Nucleus accumbens (tissue), 56 donors: ENCODE measurements around the gene FAM89A.
"Not testable (repeated sequence)": the region's sequence is repeated elsewhere in the genome, so short reads cannot be mapped to it uniquely, and the experiment has no call there.

ENCODE experiments used
- DNase-seq, 56 donors: peaks; one replicate each; lab custom pipeline; 2025; lab: John Stamatoyannopoulos, UW

The FAM89A gene

DNA sequence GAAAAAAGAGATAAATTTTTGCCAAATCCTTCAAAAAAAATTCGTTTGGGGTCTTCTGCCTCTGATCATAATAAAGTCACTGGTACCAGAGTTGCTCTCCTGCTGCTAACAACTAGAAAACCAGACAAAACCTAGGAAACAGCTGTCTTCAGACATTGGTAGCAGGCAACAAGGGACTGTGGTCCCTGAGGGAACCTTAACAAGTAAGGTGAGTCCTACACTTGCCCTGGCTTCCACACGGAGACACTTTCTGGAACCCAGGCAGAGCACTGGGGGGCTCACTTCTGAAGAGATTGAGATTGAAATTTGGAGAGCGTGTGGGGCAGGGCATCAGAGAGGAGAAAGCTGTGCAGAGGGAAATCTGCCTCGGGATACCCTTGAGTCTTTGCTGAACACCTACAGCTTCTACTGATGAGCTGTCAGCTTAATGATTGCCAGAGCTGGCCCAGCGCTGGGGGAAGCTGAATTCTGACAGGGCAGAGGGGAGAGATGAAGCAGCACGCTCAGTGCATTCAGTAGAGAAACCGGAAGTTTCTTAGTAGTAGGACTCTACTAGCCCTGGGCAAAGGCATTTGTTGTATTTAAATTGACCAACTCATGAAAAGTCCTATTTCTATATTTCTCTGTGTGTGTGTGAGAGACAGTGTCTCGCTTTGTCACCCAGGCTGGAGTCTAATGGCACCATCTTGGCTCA is 18.5 kb upstream of the FAM89A start:
- DNase-seq, result no peak

DNA sequence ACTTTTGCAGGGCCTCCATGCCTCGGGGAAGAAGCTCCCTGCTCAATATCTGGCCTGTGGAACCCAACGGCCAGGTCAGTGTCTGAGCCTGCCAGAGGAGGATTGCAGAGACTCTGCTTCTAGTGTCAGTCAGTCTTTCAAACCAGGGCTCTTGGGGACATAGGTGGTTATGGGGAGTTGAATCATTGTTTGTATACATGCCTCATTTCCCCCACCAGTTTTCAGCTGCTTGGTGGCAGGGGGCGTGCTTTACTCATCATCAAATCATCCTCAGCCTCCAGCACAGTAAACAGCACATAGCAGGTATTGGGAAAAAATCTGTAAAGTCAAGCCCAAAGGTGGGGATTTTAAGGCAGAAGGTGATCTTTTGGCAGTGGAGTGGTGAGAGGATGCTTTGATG is 17.4 kb upstream of the FAM89A start:
- no peak for DNase-seq

DNA sequence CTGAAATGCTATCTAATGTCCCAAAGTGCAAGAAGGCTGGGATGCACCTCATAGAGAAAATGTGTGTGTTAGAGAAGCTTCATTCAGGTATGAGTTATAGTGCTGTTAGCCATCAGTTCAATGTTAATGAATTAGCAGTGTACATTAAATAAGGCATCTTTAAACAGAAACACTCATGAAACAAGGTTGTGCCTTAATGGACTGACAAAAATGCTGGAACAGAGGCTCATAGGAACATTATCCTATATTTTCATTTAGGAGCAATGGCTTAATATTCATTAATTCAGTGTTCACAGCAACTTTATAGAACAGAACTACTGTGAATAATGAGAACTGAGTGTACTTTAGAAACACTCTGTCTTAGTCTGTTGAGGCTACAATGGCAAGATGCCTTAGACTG is 15.2 kb upstream of the FAM89A start:
- DNase-seq, result no peak

DNA sequence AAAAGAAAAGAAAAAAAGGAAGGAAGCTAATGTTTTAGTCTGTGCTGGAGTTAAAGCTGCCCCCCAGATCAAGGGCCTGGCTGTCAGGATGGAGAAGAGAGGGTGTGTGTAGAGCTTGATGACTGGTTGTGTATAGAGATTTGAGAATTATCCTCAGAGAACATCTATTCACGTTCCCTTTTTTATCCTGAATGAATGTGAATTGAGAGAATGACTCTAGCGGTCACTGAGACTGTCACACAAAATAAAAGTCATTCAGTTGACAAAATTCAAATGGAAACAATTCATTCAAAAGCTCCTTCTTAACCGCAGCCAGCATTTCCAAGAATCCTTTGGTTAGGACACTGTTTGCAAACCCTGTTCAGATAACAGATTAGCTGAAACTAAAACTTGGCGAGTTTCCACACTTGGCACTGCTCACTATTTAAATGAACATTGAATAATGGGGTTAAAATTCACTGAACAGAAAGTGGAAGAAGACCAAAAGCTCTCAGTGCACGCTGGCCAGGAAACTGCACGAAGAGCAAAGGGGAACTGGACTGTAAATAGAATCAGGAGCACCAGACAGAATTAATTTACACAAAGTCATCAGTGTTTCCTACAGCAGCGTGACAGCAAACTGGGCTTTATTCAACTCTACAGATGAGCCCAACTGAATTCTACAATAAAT is 13.6 kb upstream of the FAM89A start:
- peak in 23 of 56 donors; percentile 3 to 62 (median 23) for DNase-seq

DNA sequence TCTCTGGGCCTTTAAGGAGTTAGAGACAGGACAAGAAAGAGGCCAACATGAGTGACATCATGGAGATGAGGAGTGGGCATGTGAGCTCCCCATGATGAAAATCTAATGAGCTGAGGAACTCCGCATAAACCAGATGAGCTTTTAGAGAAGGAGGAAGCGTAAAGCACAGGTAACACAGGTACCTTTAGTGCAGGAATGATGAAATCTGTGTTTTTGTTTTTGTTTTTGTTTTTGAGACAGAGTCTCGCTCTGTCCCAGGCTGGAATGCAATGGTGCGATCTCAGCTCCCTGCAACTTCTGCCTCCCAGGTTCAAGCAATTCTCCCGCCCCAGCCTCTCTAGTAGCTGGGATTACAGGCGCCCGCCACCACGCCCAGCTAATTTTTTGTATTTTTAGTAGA is 12.7 kb upstream of the FAM89A start:
- DNase-seq, result no peak

DNA sequence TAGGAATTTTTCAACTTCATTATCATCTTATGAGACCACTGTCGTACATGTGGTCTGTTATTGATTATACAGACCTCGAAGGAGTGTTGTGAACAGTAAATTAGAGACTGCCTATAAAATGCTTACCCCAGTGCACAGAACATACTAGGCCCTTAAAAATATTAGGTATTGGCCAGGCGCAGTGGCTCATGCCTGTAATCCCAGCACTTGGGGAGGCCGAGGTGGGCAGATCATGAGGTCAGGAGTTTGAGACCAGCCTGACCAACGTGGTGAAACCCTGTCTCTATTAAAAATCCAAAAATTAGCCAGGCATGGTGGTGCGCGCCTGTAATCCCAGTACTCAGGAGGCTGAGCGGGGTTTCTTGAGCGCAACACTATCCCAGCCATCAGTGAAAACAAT is 10.9 kb upstream of the FAM89A start:
- not testable (repeated sequence) for DNase-seq

DNA sequence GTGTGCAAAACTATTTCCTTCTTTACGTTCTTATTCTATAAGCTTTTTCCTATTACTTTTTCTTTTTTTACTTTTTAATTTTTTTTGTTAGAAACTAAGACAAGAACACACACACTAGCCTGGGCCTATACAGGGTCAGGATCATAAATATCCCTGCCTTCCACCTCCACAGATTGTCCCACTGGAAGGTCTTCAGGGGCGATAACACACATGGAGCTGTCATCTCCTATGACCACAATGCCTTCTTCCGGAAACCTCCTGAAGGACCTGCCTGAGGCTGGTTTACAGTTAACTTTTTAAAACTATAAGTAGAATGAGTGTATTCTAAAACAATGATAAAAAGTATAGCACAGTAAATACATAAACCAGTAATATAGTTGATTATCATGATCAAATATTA is 10.3 kb upstream of the FAM89A start:
- DNase-seq, result no peak

DNA sequence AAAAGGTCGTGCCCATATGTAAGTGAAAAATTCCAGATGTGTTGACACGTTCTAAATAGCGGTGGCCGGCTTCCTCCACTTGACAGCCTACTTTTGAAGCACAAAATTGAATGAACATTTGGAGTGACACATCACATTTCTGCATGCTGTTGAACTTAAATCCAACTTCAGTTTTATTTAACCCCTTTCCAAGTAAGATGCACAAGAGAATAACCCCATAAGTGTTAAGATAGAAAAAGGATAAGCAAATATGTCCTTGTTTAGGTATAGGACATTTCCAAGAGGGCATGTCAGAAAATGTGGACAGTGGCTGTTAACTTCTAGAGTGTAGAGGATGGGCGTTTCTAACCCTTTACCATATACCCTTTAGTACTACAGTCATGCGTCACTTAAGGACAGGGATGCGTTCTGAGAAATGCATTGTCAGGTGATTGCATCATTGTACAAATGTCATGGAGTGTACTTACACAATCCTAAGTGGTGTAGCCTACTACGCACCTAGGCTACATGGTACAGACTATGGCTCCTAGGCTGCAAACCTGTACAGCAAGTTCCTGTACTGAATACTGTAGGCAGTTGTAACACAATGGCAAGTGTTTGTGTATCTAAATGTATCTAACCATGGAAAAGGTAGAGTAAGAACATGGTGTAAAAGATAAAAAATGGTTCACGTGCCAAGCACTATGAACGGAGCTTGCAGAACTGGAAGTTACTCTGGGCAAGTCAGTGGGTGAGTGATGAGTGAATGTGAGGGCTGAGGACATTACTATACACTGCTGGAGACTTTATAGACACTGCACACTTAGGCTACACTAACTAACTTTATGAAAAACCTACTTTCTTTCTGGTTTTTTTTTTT is 9.3 kb upstream of the FAM89A start:
- DNase-seq, result no peak

DNA sequence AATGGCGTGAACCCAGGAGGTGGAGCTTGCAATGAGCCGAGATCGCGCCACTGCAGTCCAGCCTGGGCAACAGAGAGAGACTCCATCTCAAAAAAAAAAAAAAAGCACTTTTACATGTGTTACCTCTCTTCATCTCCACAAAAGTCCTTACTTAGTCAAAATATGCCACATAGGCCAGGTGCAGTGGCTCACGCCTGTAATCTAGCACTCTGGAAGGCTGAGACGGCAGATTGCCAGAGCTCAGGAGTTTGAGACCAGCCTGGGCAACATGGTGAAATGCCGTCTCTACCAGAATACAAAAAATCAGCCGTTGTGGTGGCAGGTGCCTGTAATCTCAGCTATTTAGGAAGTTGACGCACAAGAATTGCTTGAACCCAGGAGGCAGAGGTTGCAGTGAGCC is 8.4 kb upstream of the FAM89A start:
- not testable (repeated sequence) for DNase-seq

DNA sequence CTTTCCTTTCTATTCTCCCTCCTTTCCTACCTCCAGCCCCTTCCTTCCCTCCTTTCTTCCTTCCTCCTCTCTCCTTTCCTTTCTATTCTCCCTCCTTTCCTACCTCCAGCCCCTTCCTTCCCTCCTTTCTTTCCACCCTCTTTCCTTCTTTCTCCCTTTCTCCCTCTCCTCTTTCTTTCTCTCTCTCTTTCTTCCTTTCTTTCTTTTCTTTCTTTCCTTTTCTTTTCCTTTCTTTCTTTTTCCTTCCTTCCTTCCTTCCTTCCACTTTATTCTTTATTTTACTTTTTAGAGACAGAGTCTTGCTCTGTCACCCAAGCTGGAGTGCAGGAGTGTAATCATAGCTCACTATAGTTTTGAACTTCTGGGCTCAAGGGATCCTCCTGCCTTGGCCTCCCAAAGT is 7.5 kb upstream of the FAM89A start:
- not testable (repeated sequence) for DNase-seq

DNA sequence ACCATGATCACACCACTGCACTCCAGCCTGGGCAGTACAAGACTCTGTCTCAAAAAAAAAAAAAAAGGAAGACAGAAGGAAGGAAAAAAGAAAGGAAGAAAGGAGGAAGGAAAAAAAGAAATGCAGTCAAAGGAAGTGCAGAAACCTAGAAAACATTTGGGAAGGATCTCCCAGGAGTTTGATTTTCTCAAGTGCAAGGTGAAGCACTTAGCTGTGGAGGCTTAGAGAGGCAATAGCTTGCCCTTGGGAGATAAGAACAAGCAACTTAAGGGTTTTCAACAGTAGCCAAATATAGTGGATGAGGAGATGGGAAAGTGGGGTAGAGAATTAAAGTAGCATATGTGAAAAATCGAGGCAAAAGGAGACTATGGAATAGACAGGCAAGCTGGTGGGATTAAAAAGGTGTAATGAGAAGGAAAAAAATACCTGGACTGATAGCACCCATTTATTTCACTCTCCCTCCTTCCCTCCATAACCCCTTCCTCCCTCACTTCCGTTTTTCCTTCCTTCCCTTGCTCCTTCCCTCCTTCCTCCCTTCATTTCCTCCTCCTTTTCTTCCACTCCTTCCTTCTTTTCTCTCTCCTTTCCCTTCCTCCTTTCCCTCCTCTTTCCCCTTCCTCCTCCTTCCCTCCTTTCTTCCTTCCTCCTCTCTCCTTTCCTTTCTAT is 6.8 kb upstream of the FAM89A start:
- no peak for DNase-seq

DNA sequence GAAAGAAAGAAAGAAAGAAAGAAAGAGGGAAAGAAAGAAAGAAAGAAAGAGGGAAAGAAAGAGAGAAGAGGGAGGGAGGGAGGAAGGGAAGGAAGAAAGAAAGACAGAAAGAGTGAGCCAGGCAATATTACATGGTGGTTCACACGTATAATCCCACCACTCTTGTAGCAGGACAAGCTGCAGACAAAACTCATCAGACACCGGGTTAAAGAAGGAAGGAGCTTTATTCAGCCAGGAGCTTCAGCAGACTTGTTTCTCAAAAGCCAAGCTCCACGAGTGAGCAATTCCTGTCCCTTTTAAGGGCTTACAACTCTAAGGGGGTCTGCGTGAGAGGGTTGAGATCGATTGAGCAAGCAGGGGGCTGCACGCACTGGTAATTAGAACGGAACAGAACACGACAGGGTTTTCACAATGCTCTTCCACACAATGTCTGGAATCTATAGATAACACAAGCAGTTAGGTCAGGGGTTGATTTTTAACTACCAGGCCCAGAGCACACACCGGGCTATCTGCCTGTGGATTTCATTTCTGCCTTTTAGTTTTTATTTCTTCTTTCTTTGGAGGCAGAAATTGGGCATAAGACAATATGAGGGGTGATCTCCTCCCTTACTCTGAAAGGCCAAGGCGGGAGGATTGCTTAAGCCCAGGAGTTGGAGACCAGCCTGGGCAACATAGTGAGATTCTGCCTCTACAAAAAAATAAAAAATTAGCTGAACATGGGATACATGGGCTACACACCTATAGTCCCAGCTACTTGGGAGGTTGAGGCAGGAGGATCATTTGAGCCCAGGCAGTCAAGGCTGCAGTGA is 6.1 kb upstream of the FAM89A start:
- DNase-seq, result not testable (repeated sequence)

DNA sequence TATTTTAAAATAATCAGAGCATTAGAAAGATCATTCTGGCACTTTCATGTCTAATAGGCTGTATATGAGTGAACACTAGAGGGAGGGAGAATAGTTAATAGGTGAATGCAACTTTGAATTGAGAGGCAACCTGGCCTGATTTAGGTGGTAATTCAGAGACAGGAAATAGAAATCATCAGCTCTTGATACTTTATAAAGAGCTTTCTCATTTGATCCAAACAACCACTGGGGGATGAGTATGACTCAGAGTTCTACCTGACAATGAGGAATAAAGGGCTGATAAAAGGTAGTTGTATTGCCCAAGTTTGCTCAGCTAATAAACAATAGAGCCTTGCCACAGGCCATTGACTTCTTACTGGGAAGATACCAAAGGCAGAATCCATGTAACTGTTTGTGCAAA is 5.2 kb upstream of the FAM89A start:
- DNase-seq, result no peak

DNA sequence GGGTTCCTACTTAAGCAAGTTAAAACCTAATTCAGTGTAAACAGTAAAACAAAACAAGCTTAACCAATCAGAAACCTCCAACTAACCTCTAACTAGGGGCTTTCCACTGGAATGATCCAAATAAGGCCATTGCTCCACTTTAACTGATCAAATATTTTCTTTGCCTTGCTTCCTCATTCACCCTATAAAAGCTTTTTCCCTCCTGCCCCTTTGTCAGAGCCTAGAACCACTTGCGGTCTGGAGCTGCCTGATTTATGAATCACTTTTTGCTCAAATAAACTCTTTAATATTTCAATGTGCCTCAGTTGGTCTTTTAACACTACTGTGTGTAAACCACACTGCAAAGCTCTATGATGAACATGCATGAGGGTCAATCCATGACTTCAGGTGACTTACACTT is 4.5 kb upstream of the FAM89A start:
- DNase-seq, result no peak

DNA sequence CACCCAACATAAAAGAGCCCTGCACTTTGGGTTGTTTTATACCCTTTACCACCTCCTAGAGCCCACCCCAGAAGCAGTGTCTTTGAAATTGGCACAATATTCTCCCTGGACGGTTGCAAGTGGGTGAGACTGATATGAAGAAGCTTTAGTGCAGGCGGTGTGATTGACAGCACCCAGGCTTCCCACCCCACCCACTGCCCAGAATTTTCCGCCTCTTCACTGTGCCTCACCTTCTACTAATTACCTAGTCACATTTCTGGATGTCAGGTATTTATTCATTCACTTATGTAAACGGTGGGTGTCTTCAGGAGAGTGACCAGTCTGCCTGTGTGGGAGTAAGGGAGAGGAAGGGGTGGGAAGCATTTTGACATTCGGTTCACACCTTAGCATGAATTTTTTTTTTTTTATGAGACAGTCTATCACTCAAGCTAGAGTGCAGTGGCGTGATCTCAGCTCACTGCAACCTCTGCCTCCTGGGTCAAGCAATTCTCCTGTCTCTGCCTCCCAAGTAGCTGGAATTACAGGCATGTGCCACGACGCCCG is 1.7 kb upstream of the FAM89A start:
- peak in 7 of 56 donors; percentile 7 to 30 (median 23) for DNase-seq

DNA sequence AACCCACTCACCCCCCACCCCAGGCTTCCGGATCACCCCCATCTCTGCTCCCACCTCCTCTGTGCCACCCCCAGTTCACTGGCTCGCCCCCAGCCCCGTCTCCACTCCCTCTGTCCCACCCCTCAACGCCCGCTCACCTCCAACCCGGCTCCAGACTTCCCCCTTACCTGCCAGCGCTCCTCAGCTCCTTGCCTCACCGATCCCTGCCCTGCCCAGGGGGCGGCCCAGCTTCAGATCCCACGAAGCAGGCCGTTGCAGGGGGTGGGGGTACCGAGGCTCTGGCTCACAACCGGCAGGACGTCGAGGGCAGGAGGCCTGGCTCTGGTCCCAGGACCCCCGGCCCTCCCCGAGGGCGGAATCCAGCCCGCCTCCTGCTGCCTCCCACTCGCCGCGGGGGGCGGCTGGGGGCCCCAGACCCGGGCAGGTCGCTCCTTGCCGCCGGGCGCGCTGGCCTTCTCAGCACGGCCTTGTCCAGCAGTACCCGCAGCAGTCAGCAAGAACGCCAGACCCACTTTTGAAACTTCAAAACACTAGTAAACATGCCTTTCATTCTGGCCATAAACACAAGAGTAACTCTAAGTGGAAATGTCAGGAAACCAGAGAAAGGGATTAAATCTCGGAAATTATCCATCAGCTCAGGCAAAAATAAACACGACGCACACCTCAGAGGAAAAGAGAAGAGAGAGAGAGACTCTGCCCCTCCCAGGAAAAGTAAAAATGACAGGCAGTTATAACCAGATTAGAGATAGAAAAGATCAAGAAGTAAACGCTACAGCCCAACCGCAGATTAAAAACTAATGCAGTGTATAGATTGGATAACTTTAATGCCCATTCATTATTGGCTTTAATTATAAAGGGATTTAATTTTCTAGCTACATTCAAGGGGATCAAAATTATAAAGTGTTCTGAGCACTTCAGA is 1.0 kb upstream of the FAM89A start:
- peak in 2 of 56 donors; percentile 31 to 51 for DNase-seq

DNA sequence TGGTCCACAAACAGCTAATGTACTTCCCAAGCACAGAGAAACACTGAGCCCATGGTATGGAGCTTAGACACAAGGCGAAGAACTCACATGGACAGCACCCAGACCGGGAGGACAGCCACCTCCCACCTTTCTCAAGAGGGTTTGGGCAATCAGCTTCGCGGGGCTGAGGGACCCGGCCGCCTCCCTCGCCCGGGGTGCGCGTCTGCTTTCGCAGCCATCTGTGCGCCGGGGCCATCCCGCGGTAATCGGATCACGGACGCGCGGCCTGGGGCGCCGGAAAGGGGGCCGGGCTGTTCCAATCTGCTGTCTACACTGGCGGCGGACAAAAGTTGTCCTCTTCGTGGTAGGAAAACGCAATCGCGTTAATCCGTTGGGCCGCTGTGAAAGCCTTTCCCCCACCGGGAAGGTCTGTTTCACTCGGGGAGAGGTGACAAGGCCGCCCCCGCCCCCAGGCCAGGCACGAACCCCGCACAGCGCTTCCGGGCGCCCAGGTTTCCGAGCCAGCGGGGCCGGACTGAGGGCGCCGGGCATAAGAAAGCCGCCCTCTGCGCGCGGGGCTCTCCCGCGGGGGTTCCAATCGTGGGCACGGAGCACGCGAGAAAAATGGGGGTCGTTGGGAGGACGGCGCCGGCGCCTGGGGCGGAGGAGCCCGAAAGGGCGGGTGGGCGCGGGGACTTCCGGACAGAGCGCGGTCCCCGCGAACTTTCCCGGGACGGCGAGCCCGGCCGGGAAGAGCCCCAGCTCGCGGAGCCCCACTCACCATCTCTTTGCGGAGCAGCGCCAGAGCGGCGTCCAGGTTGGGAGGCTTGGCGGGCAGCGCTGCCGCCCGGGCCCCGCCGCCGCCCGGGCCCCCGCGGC is 664 bp downstream of the FAM89A start:
- peak in 3 of 56 donors; percentile 8 to 32 (median 12) for DNase-seq
